Measurements from ENCODE around the gene SKIL.

SKIL gene

GRCh38 chr3:170441412-170441811 is 83.9 kb downstream of the SKIL start:
- no peak for DNase-seq

DNA sequence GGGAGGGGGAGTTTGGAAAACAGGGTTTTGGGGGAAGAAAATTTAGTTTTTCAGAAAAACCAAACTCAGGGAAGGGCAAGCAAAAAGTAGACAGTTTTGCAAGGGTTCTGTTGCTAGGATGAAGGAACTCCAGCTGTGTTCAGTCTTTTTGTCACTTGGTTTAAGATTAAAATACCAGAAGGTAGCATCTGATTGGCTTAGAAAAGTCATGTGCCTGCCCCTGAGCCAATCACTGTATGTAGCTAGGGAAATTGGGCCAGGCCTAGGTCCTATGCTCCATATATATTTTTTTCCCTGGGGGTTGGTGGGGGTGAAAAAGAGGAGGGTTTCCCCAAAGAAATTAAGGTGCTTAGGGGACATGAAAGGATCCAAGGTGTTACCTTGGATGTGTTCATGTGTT is 85.4 kb downstream of the SKIL start:
- no peak for DNase-seq

GRCh38 chr3:170443457-170443856 is 85.9 kb downstream of the SKIL start:
- DNase-seq: no peak

Measured in SHP77 (cell line).